Gastrocnemius medialis (tissue), 4 donors: ENCODE results near the gene GHRH. TPM values are rescaled to one million over a fixed set of nuclear protein-coding genes. Genes with fewer than 3 reads are reported as not detected.

Experiments used
- ATAC-seq, 2 donors: fragments of 150-250 bp; one replicate each; pipeline ENCODE4 v1.9.1; 2016
- DNase-seq, 2 donors: peaks; one replicate each; pipeline ENCODE4 v3.0.0-alpha.2; 2019
- H3K27ac ChIP-seq, 4 donors: fragments of 200-600 bp; sonication (generic); 1 replicate in 1 of 4; 2 replicates in 3 of 4; pipeline ENCODE4 v1.5.1; 2016 to 2018; ENCODE audit warnings: mild to moderate bottlenecking in 2 of 4, moderate library complexity in 1 of 4
- H3K27me3 ChIP-seq, 3 donors: fragments of 200-600 bp; sonication (generic) in 2 of 3; 1 replicate in 1 of 3; 2 replicates in 2 of 3; pipeline versions ENCODE4 v1.5.1 to v1.6.0; 2016 to 2019; ENCODE audit warnings: mild to moderate bottlenecking in 1 of 3, moderate library complexity in 1 of 3
- H3K36me3 ChIP-seq, 2 donors: fragments of 200-600 bp; sonication (generic) in 1 of 2; one replicate each; pipeline ENCODE4 v1.5.1; 2017 to 2018
- H3K4me1 ChIP-seq, 2 donors: fragments of 200-600 bp; sonication (generic) in 1 of 2; one replicate each; pipeline ENCODE4 v1.5.1; 2016 to 2017; ENCODE audit warnings: mild to moderate bottlenecking in 2 of 2
- H3K4me3 ChIP-seq, 4 donors: fragments of 200-600 bp; sonication (generic) in 3 of 4; 1 replicate in 1 of 4; 2 replicates in 3 of 4; pipeline ENCODE4 v1.5.1; 2016 to 2019; ENCODE audit warnings: mild to moderate bottlenecking in 2 of 4
- H3K9me3 ChIP-seq, 3 donors: fragments of 200-600 bp; sonication (generic) in 2 of 3; 1 replicate in 1 of 3; 2 replicates in 2 of 3; pipeline ENCODE4 v1.5.1; 2016 to 2019
- POLR2A ChIP-seq, 2 donors: fragments of 450-650 bp; IDR thresholded peaks; one replicate each; pipeline ENCODE4 v1.6.1; 2017; ENCODE audit warnings: antibody characterized with exemption in 2 of 2, mild to moderate bottlenecking in 2 of 2, moderate library complexity in 2 of 2
- in situ Hi-C, 4 donors: fragments of 200-750 bp; cut with MboI; loops; one replicate each; pipeline versions ENCODE4 v1.15.0 to v1.8.0; 2017; ENCODE audit warnings: low sequenced_read_pairs in 4 of 4
- intact Hi-C: fragments of 100-400 bp; cut with DNase I; formaldehyde crosslinking; loops from one replicate; pipeline ENCODE4 v1.15.1; 2023; ENCODE audit warnings: low total_unique reads
- total RNA-seq, 4 donors: library from RNA; depleted of rRNA; stranded (reverse); fragments of >200 nt; gene quantifications; one replicate each; pipeline versions ENCODE4 v1.1.0 to v1.2.3, GENCODE V29; 2016
- TF ChIP-seq, protein P1 (sequence below), 5 experiments: fragments of 450-650 bp in 3 of 5; fragments of 200-600 bp in 2 of 5; sonication (generic) in 2 of 5; IDR thresholded peaks in 4 of 5; conservative IDR thresholded peaks in 1 of 5; 1 replicate in 4 of 5; 2 replicates in 1 of 5; pipeline ENCODE4 v1.5.1; 2016 to 2019; ENCODE audit warnings: antibody characterized with exemption in 5 of 5, mild to moderate bottlenecking in 3 of 5, moderate library complexity in 3 of 5

The GHRH gene
- total RNA-seq, 4 donors from 2014 or later, result not detected

- peaks cover 24 to 28% of the 10 kb centered on the region in 2 donors for H3K4me1 ChIP-seq
- H3K27me3 ChIP-seq, result no peaks in the 10 kb centered on the region
- in situ Hi-C loops, result no loop called here
- H3K36me3 ChIP-seq, result peaks cover 0 to 25% of the 10 kb centered on the region in 2 donors
- H3K4me3 ChIP-seq, result no peak overlapping the region
- H3K27ac ChIP-seq, result peak overlapping the region in 3 of 4 donors; percentile 65 to 80 (median 77)
- H3K9me3 ChIP-seq, result no peaks in the 10 kb centered on the region
- ATAC-seq (no peak), DNase-seq (no peak)
- no peak for TF ChIP-seq POLR2A (IDR thresholded peaks at IDR 0.05)
- TF ChIP-seq, protein P1, sequence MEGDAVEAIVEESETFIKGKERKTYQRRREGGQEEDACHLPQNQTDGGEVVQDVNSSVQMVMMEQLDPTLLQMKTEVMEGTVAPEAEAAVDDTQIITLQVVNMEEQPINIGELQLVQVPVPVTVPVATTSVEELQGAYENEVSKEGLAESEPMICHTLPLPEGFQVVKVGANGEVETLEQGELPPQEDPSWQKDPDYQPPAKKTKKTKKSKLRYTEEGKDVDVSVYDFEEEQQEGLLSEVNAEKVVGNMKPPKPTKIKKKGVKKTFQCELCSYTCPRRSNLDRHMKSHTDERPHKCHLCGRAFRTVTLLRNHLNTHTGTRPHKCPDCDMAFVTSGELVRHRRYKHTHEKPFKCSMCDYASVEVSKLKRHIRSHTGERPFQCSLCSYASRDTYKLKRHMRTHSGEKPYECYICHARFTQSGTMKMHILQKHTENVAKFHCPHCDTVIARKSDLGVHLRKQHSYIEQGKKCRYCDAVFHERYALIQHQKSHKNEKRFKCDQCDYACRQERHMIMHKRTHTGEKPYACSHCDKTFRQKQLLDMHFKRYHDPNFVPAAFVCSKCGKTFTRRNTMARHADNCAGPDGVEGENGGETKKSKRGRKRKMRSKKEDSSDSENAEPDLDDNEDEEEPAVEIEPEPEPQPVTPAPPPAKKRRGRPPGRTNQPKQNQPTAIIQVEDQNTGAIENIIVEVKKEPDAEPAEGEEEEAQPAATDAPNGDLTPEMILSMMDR (IDR thresholded peaks at IDR 0.05 in 4 of 5, conservative IDR thresholded peaks at IDR 0.05 in 1 of 5), result no peak
- intact Hi-C loops, result no loop called here
These were observed 16.1 kb downstream of the GHRH start for GRCh38 chr20:37245216-37246150.

- H3K4me3 ChIP-seq, result no peak overlapping the region
- no peaks in the 10 kb centered on the region for H3K9me3 ChIP-seq
- peaks cover 0 to 34% of the 10 kb centered on the region in 2 donors for H3K36me3 ChIP-seq
- intact Hi-C loops (no loop called here), in situ Hi-C loops (no loop called here)
- H3K4me1 ChIP-seq, result peaks cover 22 to 28% of the 10 kb centered on the region in 2 donors
- H3K27me3 ChIP-seq, result no peaks in the 10 kb centered on the region
- DNase-seq (peak in 1 of 2 donors; percentile 68), ATAC-seq (peak in 1 of 2 donors; percentile 84)
- TF ChIP-seq POLR2A (IDR thresholded peaks at IDR 0.05), result no peak
- TF ChIP-seq, protein P1 (IDR thresholded peaks at IDR 0.05 in 4 of 5, conservative IDR thresholded peaks at IDR 0.05 in 1 of 5), result no peak
- peak overlapping the region; percentile 60 to 80 (median 71) for H3K27ac ChIP-seq
These were observed 17.0 kb downstream of the GHRH start for GRCh38 chr20:37244572-37244957.

DNA sequence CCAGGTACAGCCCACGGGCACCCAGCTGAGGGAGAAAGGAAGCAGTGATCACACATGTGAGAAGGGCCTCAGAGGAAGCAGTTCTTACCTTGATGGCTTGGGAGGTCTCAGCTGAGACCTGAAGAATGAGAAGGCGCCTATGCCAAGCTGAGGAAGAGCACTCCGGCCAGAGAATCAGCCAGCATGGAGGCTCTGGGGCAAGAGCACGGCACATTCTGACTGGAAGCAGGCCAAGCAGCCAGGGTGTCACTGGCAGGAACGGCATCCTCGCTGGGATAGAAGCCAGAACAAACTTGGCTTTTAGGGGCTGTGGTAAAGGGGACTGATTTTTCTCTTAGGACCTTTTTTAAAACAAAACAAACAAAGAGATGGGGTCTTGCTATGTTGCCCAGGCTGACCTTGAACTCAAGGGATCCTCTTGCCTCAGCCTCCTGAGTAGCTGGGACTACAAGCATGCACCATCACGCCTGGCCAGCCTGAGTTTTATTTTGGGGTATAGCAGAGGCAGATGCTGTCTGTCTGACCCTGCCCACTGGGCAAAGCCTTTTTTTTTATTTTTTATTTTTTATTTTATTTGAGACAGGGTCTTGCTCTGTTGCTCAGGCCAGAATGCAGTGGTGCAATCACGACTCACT lies 17.6 kb downstream of the GHRH start:
- Histone ChIP-seq H3K4me3 (no peak overlapping the region), H3K36me3 (peaks cover 0 to 36% of the 10 kb centered on the region in 2 donors), H3K9me3 (no peaks in the 10 kb centered on the region), H3K4me1 (peaks cover 23 to 30% of the 10 kb centered on the region in 2 donors), H3K27ac (peak overlapping the region; percentile 60 to 80 (median 71)), H3K27me3 (no peaks in the 10 kb centered on the region)
- DNase-seq, result peak; percentile 28 to 64
- in situ Hi-C loops (no loop called here), intact Hi-C loops (no loop called here)
- ATAC-seq, result peak; percentile 42 to 79
- TF ChIP-seq, protein P1 (IDR thresholded peaks at IDR 0.05 in 4 of 5, conservative IDR thresholded peaks at IDR 0.05 in 1 of 5), result no peak
- no peak for TF ChIP-seq POLR2A (IDR thresholded peaks at IDR 0.05)

- no peaks in the 10 kb centered on the region for H3K9me3 ChIP-seq
- TF ChIP-seq, protein P1 (IDR thresholded peaks at IDR 0.05 in 4 of 5, conservative IDR thresholded peaks at IDR 0.05 in 1 of 5), result no peak
- TF ChIP-seq POLR2A (IDR thresholded peaks at IDR 0.05), result no peak
- DNase-seq (no peak), ATAC-seq (peak; percentile 29 to 47)
- intact Hi-C loops (no loop called here), in situ Hi-C loops (no loop called here)
- H3K27ac ChIP-seq, result peak overlapping the region; percentile 60 to 80 (median 71)
- no peak overlapping the region for H3K4me3 ChIP-seq
- H3K36me3 ChIP-seq, result peaks cover 0 to 38% of the 10 kb centered on the region in 2 donors
- H3K4me1 ChIP-seq, result peaks cover 29 to 36% of the 10 kb centered on the region in 2 donors
- H3K27me3 ChIP-seq, result no peaks in the 10 kb centered on the region
These were observed 18.3 kb downstream of the GHRH start for GRCh38 chr20:37243076-37243936.
